ENCODE data around the gene CILP.

The CILP gene

DNA sequence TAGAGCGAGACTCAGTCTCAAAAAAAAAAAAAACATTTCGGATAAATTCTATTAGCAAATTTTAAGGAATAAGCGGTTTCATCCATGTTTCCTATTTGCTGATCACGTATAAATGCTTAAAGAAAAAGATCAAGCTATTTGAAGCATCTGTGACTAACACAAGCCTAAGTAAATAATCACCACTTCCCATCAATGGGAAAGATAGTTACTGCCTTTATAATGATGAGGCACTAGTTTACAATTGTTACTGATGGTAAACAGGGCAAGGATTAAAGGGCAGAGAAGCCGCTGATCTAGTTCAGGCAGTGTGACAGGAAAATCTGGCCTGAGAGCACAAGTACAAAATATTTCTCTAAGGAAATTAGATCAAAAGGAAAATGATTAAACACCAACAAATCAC is 39.8 kb downstream of the CILP start:
- Histone ChIP-seq H3K9ac (ENCODE audit: low read length) (no peak overlapping the region), H3K4me1 (ENCODE audit: control insufficient read depth, low read depth, low read length) (no peaks in the 10 kb centered on the region), H3K4me3 (ENCODE audit: low read length) (no peak overlapping the region), H3K27ac (ENCODE audit: low read length) (no peak overlapping the region), H3K36me3 (ENCODE audit: control insufficient read depth, low read depth, low read length) (peaks cover 16% of the 10 kb centered on the region), H3K27me3 (ENCODE audit: control insufficient read depth, insufficient read depth, low read length) (no peaks in the 10 kb centered on the region), H3K9me3 (ENCODE audit: control insufficient read depth, low read depth, low read length) (no peaks in the 10 kb centered on the region)

DNA sequence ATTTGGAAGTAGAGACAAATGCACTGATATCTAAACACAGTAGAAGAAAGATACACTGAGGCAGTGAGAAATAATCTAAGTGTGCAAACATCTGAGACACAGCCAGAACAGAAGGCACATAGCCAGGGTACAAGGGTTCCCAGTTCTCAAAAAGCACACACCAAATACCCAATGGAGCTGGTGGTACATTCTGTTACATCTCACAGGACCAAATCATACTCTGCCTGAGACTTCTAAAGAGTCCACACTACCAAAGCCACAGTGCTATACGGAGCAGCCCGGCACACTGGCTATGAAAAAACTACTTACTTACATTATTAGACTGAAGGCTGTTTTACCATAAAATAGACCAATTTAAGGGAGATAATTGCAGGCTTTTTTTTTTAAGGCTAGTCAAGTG is 45.4 kb downstream of the CILP start:
- H3K4me1 ChIP-seq (ENCODE audit: control insufficient read depth, low read depth, low read length): no peaks in the 10 kb centered on the region
- no peak overlapping the region for H3K9ac ChIP-seq (ENCODE audit: low read length)
- no peaks in the 10 kb centered on the region for H3K27me3 ChIP-seq (ENCODE audit: control insufficient read depth, insufficient read depth, low read length)
- no peak overlapping the region for H3K27ac ChIP-seq (ENCODE audit: low read length)
- H3K36me3 ChIP-seq (ENCODE audit: control insufficient read depth, low read depth, low read length): peaks cover 23% of the 10 kb centered on the region
- no peaks in the 10 kb centered on the region for H3K9me3 ChIP-seq (ENCODE audit: control insufficient read depth, low read depth, low read length)
- no peak overlapping the region for H3K4me3 ChIP-seq (ENCODE audit: low read length)

DNA sequence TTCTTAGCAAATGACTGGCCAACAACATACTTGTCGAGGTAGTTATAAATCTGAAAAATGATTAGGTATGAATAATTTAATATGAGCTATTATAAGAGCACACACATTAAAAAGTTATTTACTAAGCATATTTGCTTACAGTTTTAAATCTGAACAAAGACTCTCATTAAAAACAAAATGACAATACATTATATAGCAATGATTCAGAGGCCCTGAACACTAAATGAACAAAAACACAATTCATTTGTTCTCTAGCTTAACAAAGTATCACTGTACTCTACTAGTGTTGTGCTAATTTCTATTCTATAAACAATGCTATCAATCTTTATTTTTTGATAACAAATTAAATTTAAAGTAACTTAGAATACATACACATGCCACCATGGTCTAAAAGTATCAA is 47.1 kb downstream of the CILP start:
- H3K36me3 ChIP-seq (ENCODE audit: control insufficient read depth, low read depth, low read length): peaks cover 23% of the 10 kb centered on the region
- H3K9ac ChIP-seq (ENCODE audit: low read length): no peak overlapping the region
- no peaks in the 10 kb centered on the region for H3K9me3 ChIP-seq (ENCODE audit: control insufficient read depth, low read depth, low read length)
- no peak overlapping the region for H3K27ac ChIP-seq (ENCODE audit: low read length)
- H3K4me3 ChIP-seq (ENCODE audit: low read length): no peak overlapping the region
- no peaks in the 10 kb centered on the region for H3K27me3 ChIP-seq (ENCODE audit: control insufficient read depth, insufficient read depth, low read length)
- H3K4me1 ChIP-seq (ENCODE audit: control insufficient read depth, low read depth, low read length): no peaks in the 10 kb centered on the region

DNA sequence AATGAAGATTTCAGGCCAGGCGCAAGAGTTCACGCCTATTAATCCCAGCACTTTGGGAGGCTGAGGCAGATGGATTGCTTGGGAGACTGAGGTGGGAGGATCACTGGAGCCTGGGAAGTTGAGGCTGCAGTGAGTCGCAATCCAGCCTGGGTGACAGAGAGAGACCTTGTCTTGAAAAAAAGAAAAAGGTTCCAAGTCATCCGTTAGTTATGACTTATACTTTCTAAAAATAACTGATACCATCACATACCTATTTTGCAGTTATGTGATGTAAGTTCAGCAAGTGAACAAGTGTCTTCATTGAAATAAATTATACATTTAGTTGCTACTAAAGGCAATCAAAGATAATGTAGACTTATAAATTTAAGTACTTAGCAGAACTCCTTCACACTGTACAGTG is 48.2 kb downstream of the CILP start:
- no peaks in the 10 kb centered on the region for H3K27me3 ChIP-seq (ENCODE audit: control insufficient read depth, insufficient read depth, low read length)
- H3K9ac ChIP-seq (ENCODE audit: low read length): no peak overlapping the region
- H3K36me3 ChIP-seq (ENCODE audit: control insufficient read depth, low read depth, low read length): peaks cover 29% of the 10 kb centered on the region
- H3K27ac ChIP-seq (ENCODE audit: low read length): no peak overlapping the region
- no peaks in the 10 kb centered on the region for H3K9me3 ChIP-seq (ENCODE audit: control insufficient read depth, low read depth, low read length)
- no peaks in the 10 kb centered on the region for H3K4me1 ChIP-seq (ENCODE audit: control insufficient read depth, low read depth, low read length)
- no peak overlapping the region for H3K4me3 ChIP-seq (ENCODE audit: low read length)

DNA sequence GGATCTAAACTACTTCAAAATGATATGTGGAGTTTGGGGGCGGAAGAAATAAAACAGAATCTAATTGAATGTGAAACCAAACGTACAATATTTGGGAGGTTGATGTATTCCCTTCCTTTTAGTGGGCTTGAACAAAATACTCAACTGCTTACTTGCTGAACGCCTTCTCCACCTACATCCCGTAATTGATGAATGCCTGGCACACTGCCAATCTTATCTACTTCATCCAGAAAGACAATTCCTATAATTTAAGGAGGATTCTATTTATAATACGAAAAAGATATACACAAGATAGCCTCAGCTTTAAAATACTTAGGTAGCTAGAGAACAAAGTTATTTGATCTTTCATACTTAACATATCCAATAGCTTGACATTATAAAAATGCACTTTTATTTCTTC is 54.6 kb downstream of the CILP start:
- H3K36me3 ChIP-seq (ENCODE audit: control insufficient read depth, low read depth, low read length): peaks cover 59% of the 10 kb centered on the region
- H3K4me1 ChIP-seq (ENCODE audit: control insufficient read depth, low read depth, low read length): no peaks in the 10 kb centered on the region
- H3K4me3 ChIP-seq (ENCODE audit: low read length): no peak overlapping the region
- H3K9me3 ChIP-seq (ENCODE audit: control insufficient read depth, low read depth, low read length): no peaks in the 10 kb centered on the region
- H3K27me3 ChIP-seq (ENCODE audit: control insufficient read depth, insufficient read depth, low read length): no peaks in the 10 kb centered on the region
- H3K9ac ChIP-seq (ENCODE audit: low read length): no peak overlapping the region
- no peak overlapping the region for H3K27ac ChIP-seq (ENCODE audit: low read length)

DNA sequence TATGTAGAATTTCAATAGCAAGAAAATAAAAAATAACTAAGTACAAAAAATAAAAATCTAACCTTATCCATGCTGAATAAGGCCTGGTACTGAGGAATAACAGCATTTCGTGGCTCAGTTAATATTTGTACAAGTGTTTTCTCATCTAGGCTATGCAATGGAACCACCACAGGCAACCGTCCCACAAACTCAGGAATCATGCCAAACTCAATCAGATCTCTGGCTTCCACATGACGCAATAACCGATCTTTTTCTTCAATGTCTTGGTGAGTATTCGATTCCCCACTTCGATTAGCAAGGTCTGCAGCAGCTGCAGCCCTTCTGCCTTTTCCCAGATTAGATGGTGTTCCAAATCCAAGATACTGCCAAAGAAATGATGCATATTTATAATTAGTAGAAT is 56.6 kb downstream of the CILP start:
- peaks cover 67% of the 10 kb centered on the region for H3K36me3 ChIP-seq (ENCODE audit: control insufficient read depth, low read depth, low read length)

DNA sequence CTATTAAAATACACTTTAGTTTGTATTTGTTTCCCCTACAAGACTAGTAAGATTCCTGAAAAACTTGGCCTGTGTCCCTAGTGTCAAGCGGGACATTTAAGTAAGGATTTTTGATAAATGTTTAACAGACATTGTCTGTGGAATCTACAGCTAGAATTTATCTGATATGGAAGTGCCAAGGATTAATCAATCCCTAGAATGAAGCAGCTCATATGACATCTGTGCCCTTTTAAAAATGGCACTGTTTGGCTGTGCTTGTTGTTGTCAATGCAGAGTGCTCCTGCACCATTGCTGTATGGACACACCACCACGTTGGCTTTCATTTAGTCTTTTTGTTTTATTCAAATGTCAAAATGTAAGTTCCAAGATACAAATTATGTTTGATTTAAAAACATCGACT is 63.4 kb downstream of the CILP start:
- no peak overlapping the region for H3K27ac ChIP-seq (ENCODE audit: low read length)
- H3K9me3 ChIP-seq (ENCODE audit: control insufficient read depth, low read depth, low read length): no peaks in the 10 kb centered on the region
- H3K4me3 ChIP-seq (ENCODE audit: low read length): no peak overlapping the region
- H3K4me1 ChIP-seq (ENCODE audit: control insufficient read depth, low read depth, low read length): no peaks in the 10 kb centered on the region
- no peaks in the 10 kb centered on the region for H3K27me3 ChIP-seq (ENCODE audit: control insufficient read depth, insufficient read depth, low read length)
- peaks cover 11% of the 10 kb centered on the region for H3K36me3 ChIP-seq (ENCODE audit: control insufficient read depth, low read depth, low read length)
- H3K9ac ChIP-seq (ENCODE audit: low read length): no peak overlapping the region

More for the DNA sequence above, 56.6 kb downstream of the CILP start:
- H3K4me1 ChIP-seq (ENCODE audit: control insufficient read depth, low read depth, low read length): no peaks in the 10 kb centered on the region
- H3K9ac ChIP-seq (ENCODE audit: low read length): no peak overlapping the region
- H3K27me3 ChIP-seq (ENCODE audit: control insufficient read depth, insufficient read depth, low read length): no peaks in the 10 kb centered on the region
- H3K9me3 ChIP-seq (ENCODE audit: control insufficient read depth, low read depth, low read length): no peaks in the 10 kb centered on the region
- H3K27ac ChIP-seq (ENCODE audit: low read length): no peak overlapping the region
- no peak overlapping the region for H3K4me3 ChIP-seq (ENCODE audit: low read length)

DNA sequence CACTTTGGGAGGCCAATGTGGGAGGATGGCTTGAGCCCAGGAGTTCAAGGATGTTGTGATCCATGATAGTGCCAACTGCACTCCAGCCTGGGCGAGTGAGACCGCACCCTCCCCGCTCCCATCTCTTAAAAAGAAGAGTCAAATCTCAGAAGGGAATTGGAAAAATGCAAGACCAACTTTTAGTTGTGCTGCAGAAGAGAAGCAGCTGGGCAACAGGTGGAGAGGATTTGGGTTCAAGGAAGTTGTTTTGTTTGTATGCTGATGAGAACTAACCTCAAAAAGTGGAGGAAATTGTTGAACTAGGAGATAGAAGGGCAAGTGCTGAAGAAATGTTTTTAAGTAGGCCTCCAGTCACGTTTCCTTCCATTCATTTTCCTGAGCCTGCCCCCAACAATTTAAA is 64.8 kb downstream of the CILP start:
- Histone ChIP-seq H3K27me3 (ENCODE audit: control insufficient read depth, insufficient read depth, low read length) (no peaks in the 10 kb centered on the region), H3K9ac (ENCODE audit: low read length) (no peak overlapping the region), H3K9me3 (ENCODE audit: control insufficient read depth, low read depth, low read length) (no peaks in the 10 kb centered on the region), H3K4me3 (ENCODE audit: low read length) (no peak overlapping the region), H3K27ac (ENCODE audit: low read length) (no peak overlapping the region), H3K36me3 (ENCODE audit: control insufficient read depth, low read depth, low read length) (peaks cover 8% of the 10 kb centered on the region), H3K4me1 (ENCODE audit: control insufficient read depth, low read depth, low read length) (no peaks in the 10 kb centered on the region)

Measured in iPS-18a (cell line).